ENCODE results near the gene BIN2. TPM values are rescaled to one million over a fixed set of nuclear protein-coding genes. Genes with fewer than 3 reads are reported as not detected.

The BIN2 gene
- total RNA-seq (2021): not detected in 2 replicates
- long read RNA-seq: 0 reads

DNA sequence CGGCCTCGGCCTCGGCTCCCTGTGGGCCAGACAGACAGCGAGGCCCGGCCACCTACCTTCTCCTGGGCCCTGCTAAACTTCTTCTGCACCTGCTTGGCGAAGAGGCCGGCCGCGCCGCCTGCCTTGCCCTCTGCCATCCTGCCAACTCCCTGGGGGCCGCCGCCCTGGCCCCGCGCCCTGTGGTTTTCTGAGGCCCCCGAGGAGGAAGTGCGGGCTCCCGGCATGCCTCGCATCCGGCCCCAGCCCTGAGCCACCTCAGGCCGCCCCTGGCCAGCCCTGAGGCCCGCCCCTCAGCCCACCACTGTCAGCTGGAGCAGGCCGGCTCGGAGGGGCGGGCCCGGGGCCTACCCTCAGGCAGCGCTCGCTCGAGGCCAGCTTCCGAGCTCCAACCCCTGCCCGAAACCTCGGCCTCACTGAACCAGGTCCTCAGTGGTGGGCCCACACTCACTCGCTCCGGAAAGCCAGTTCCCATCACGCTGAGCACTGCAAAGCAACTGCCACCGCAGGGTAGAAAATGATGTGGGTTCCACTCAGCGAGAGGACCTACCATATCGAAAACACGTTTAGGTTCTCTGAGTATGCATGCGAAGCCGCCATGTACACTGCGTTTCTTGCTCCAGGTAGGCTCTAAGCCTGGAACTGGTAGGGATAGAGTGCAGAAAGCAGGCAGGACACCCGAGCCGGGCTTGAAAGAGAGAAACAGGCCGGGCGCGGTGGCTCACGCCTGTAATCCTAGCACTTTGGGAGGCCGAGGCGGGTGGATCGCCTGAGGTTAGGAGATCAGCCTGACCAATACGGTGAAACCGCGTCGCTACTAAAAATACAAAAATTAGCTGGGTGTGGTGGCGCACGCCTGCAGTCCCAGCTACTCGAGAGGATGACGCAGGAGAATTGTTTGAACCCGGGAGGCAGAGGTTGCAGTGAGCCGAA is at the start of gene BIN2:
BIN2 (minus strand) TSS at position 209 of the 930 bp plus-strand sequence; CDS start at position 137, 72 bp downstream.
- no peak within 1 kb of the TSS for H2AFZ ChIP-seq (ENCODE audit: low read length)
- TF ChIP-seq, protein P1, sequence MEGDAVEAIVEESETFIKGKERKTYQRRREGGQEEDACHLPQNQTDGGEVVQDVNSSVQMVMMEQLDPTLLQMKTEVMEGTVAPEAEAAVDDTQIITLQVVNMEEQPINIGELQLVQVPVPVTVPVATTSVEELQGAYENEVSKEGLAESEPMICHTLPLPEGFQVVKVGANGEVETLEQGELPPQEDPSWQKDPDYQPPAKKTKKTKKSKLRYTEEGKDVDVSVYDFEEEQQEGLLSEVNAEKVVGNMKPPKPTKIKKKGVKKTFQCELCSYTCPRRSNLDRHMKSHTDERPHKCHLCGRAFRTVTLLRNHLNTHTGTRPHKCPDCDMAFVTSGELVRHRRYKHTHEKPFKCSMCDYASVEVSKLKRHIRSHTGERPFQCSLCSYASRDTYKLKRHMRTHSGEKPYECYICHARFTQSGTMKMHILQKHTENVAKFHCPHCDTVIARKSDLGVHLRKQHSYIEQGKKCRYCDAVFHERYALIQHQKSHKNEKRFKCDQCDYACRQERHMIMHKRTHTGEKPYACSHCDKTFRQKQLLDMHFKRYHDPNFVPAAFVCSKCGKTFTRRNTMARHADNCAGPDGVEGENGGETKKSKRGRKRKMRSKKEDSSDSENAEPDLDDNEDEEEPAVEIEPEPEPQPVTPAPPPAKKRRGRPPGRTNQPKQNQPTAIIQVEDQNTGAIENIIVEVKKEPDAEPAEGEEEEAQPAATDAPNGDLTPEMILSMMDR (conservative IDR thresholded peaks at IDR 0.05): no peak
- Mint-ChIP-seq H3K9me3 (no peaks in the 10 kb centered on the region), H3K4me3 (no peak within 1 kb of the TSS; a peak in 1 of 5 replicates), H3K4me1 (peaks cover 39 to 49% of the 10 kb centered on the region in 2 experiments), H3K36me3 (ENCODE audit: insufficient read depth in 1 of 3, low read depth in 3 of 3) (no peaks in the 10 kb centered on the region; a peak in 1 of 7 replicates), H3K27me3 (ENCODE audit: low read depth) (no peaks in the 10 kb centered on the region; the same call in 1 of the 2 replicates), H3K27ac (peak within 1 kb of the TSS in 1 of 3 experiments; percentile 60; a peak in 3 of 7 replicates)
- no peaks in the 10 kb centered on the region for H3K23me2 ChIP-seq (ENCODE audit: insufficient read length, low read depth, low read length, poor library complexity, severe bottlenecking)
- H2BK5ac ChIP-seq (ENCODE audit: insufficient read length, low read length): no peak within 1 kb of the TSS
- no peak for DNase-seq
- peaks cover 5% of the 10 kb centered on the region; the same call in 1 of the 2 replicates for H3K4me1 ChIP-seq (ENCODE audit: insufficient read depth, low read length)
- H4K20me1 ChIP-seq (ENCODE audit: control insufficient read depth, insufficient read depth, insufficient read length): no peaks in the 10 kb centered on the region
- no peak within 1 kb of the TSS for H3K23ac ChIP-seq (ENCODE audit: insufficient read length, low read depth, low read length)
- no peak within 1 kb of the TSS for H2BK15ac ChIP-seq (ENCODE audit: low read depth, low read length)
- no peaks in the 10 kb centered on the region for H3K79me1 ChIP-seq (ENCODE audit: insufficient read depth, low read depth, low read length, poor library complexity, severe bottlenecking)
- peak within 1 kb of the TSS; percentile 23 for H2BK12ac ChIP-seq (ENCODE audit: insufficient read length, low read depth, low read length)
- H2AK5ac ChIP-seq (ENCODE audit: insufficient read length, low read length): no peak within 1 kb of the TSS
- H3K27ac ChIP-seq (ENCODE audit: insufficient read length, low read depth, low read length): no peak within 1 kb of the TSS
- no peak within 1 kb of the TSS for H2BK20ac ChIP-seq (ENCODE audit: low read depth, low read length, poor library complexity, severe bottlenecking)
- H3T11ph ChIP-seq (ENCODE audit: low read length): no peak within 1 kb of the TSS
- H3K4ac ChIP-seq (ENCODE audit: low read depth, low read length): no peak within 1 kb of the TSS
- H3K18ac ChIP-seq (ENCODE audit: insufficient read length, low read depth, low read length): no peak within 1 kb of the TSS
- H3K9ac ChIP-seq (ENCODE audit: extremely low read depth, insufficient read length, low read length): no peak within 1 kb of the TSS
- no peak within 1 kb of the TSS for H4K91ac ChIP-seq (ENCODE audit: insufficient read length, low read depth, low read length)
- no peaks in the 10 kb centered on the region for H3K9me3 ChIP-seq (ENCODE audit: control insufficient read depth, low read depth, low read length)
- no peak within 1 kb of the TSS for H3K4me2 ChIP-seq (ENCODE audit: insufficient read depth, insufficient read length, low read length)
- no peaks in the 10 kb centered on the region for H3K79me2 ChIP-seq (ENCODE audit: insufficient read depth, low read length)
- no peaks in the 10 kb centered on the region for H3K27me3 ChIP-seq (ENCODE audit: insufficient read depth, low read length)
- no peak within 1 kb of the TSS for H4K8ac ChIP-seq (replicated peaks; ENCODE audit: insufficient read length, low read depth, low read length)
- H3K56ac ChIP-seq (ENCODE audit: insufficient read length, low read depth, low read length): no peak within 1 kb of the TSS
- no CpG with 5 or more reads among the region's 60 CpGs for WGBS (ENCODE audit: extremely low coverage, insufficient read length, low lambda C conversion rate)
- no peak within 1 kb of the TSS; the same call in 1 of the 2 replicates for H3K14ac ChIP-seq (ENCODE audit: insufficient read depth, low read length)
- H2BK120ac ChIP-seq (ENCODE audit: low read depth, low read length, poor library complexity, severe bottlenecking): no peak within 1 kb of the TSS
- no peak within 1 kb of the TSS for H4K5ac ChIP-seq (ENCODE audit: insufficient read length, low read depth, low read length)
